ENCODE measurements around the gene SLC37A3.
"Not testable (repeated sequence)": the region's sequence is repeated elsewhere in the genome, so short reads cannot be mapped to it uniquely, and the experiment has no call there.

SLC37A3 gene

GRCh38 chr7:140314573-140315480, 83.5 kb downstream of the SLC37A3 start:
- Histone ChIP-seq H2AK5ac (ENCODE audit: low read length, severe bottlenecking) (no peak overlapping the region), H3K79me1 (replicated peaks; ENCODE audit: low read length, poor library complexity, severe bottlenecking) (no peaks in the 10 kb centered on the region), H3K23ac (ENCODE audit: low read length in 2 of 2) (no peak overlapping the region), H3K4me1 (ENCODE audit: control insufficient read depth, insufficient read depth, low read depth, low read length) (peaks cover 5% of the 10 kb centered on the region), H3K36me3 (ENCODE audit: control insufficient read depth in 1 of 2, insufficient read depth in 2 of 2, low read depth in 1 of 2, low read length in 2 of 2) (no peaks in the 10 kb centered on the region), H3K9me3 (ENCODE audit: control insufficient read depth, low read length) (peaks cover 5% of the 10 kb centered on the region), H2BK15ac (ENCODE audit: low read depth, poor library complexity, severe bottlenecking) (no peak overlapping the region), H3K4me3 (ENCODE audit: insufficient read depth in 1 of 2, low read depth in 1 of 2, low read length in 2 of 2) (peak overlapping the region in 1 of 2 experiments; percentile 50), H3K9ac (ENCODE audit: low read length) (peak overlapping the region; percentile 88), H4K91ac (ENCODE audit: low read length) (no peak overlapping the region), H3K4me2 (ENCODE audit: low read length, poor library complexity, severe bottlenecking) (no peak overlapping the region), H3K27ac (ENCODE audit: low read length, poor library complexity, severe bottlenecking) (no peak overlapping the region), H3K18ac (ENCODE audit: low read depth in 1 of 2, low read length in 2 of 2) (no peak overlapping the region), H3K27me3 (ENCODE audit: control insufficient read depth in 1 of 2, insufficient read depth in 1 of 2, low read length in 2 of 2) (peaks cover 0 to 3% of the 10 kb centered on the region in 2 experiments), H3K4ac (ENCODE audit: low read depth in 1 of 2, low read length in 2 of 2) (no peak overlapping the region), H3K14ac (ENCODE audit: low read length in 2 of 2) (no peak overlapping the region), H2BK5ac (ENCODE audit: low read depth, low read length, poor library complexity, severe bottlenecking) (no peak overlapping the region), H2BK120ac (ENCODE audit: low read depth, low read length) (no peak overlapping the region), H2AFZ (ENCODE audit: low read depth, low read length) (no peak overlapping the region), H2BK12ac (ENCODE audit: low read length in 2 of 2) (no peak overlapping the region), H4K8ac (ENCODE audit: low read length) (no peak overlapping the region)
- WGBS: 89% methylated on average over 19 of the region's 21 CpGs
- no peak for DNase-seq

GRCh38 chr7:140312141-140312846, 86.0 kb downstream of the SLC37A3 start:
- Histone ChIP-seq H3K27ac (ENCODE audit: low read length, poor library complexity, severe bottlenecking) (no peak overlapping the region), H3K4me1 (ENCODE audit: control insufficient read depth, insufficient read depth, low read depth, low read length) (peaks cover 5% of the 10 kb centered on the region), H4K8ac (ENCODE audit: low read length) (no peak overlapping the region), H3K27me3 (ENCODE audit: control insufficient read depth in 1 of 2, insufficient read depth in 1 of 2, low read length in 2 of 2) (peaks cover 0 to 20% of the 10 kb centered on the region in 2 experiments), H3K18ac (ENCODE audit: low read depth in 1 of 2, low read length in 2 of 2) (no peak overlapping the region), H3K14ac (ENCODE audit: low read length in 2 of 2) (no peak overlapping the region), H2BK15ac (ENCODE audit: low read depth, poor library complexity, severe bottlenecking) (no peak overlapping the region), H3K9ac (ENCODE audit: low read length) (no peak overlapping the region), H3K79me1 (replicated peaks; ENCODE audit: low read length, poor library complexity, severe bottlenecking) (no peaks in the 10 kb centered on the region), H3K4ac (ENCODE audit: low read depth in 1 of 2, low read length in 2 of 2) (no peak overlapping the region), H3K4me2 (ENCODE audit: low read length, poor library complexity, severe bottlenecking) (no peak overlapping the region), H2AFZ (ENCODE audit: low read depth, low read length) (no peak overlapping the region), H4K91ac (ENCODE audit: low read length) (no peak overlapping the region), H3K36me3 (ENCODE audit: control insufficient read depth in 1 of 2, insufficient read depth in 2 of 2, low read depth in 1 of 2, low read length in 2 of 2) (no peaks in the 10 kb centered on the region), H3K9me3 (ENCODE audit: control insufficient read depth, low read length) (peaks cover 5% of the 10 kb centered on the region), H2BK5ac (ENCODE audit: low read depth, low read length, poor library complexity, severe bottlenecking) (no peak overlapping the region), H2BK120ac (ENCODE audit: low read depth, low read length) (no peak overlapping the region), H2AK5ac (ENCODE audit: low read length, severe bottlenecking) (no peak overlapping the region), H2BK12ac (ENCODE audit: low read length in 2 of 2) (no peak overlapping the region), H3K23ac (ENCODE audit: low read length in 2 of 2) (no peak overlapping the region), H3K4me3 (ENCODE audit: insufficient read depth in 1 of 2, low read depth in 1 of 2, low read length in 2 of 2) (no peak overlapping the region)
- whole genome bisulfite sequencing: 80% methylated on average over 2 of the region's 2 CpGs
- DNase-seq: no peak

- not testable (repeated sequence) for H3K9ac ChIP-seq (ENCODE audit: low read length); H3K9me3 ChIP-seq (ENCODE audit: control insufficient read depth, low read length)
- WGBS: 89% methylated on average over 1 of the region's 2 CpGs
Observed at GRCh38 chr7:140311128-140311527, 87.2 kb downstream of the SLC37A3 start.

GRCh38 chr7:140310337-140311002, 87.9 kb downstream of the SLC37A3 start:
- H3K4ac ChIP-seq (ENCODE audit: low read depth in 1 of 2, low read length in 2 of 2): no peak overlapping the region
- no peaks in the 10 kb centered on the region for H3K79me1 ChIP-seq (replicated peaks; ENCODE audit: low read length, poor library complexity, severe bottlenecking)
- no peak overlapping the region for H3K9ac ChIP-seq (ENCODE audit: low read length)
- no peak overlapping the region for H4K91ac ChIP-seq (ENCODE audit: low read length)
- no peak overlapping the region for H2AK5ac ChIP-seq (ENCODE audit: low read length, severe bottlenecking)
- H2AFZ ChIP-seq (ENCODE audit: low read depth, low read length): no peak overlapping the region
- H3K36me3 ChIP-seq (ENCODE audit: control insufficient read depth in 1 of 2, insufficient read depth in 2 of 2, low read depth in 1 of 2, low read length in 2 of 2): no peaks in the 10 kb centered on the region
- no peak overlapping the region for H2BK12ac ChIP-seq (ENCODE audit: low read length in 2 of 2)
- no peak overlapping the region for H2BK15ac ChIP-seq (ENCODE audit: low read depth, poor library complexity, severe bottlenecking)
- H3K27ac ChIP-seq (ENCODE audit: low read length, poor library complexity, severe bottlenecking): no peak overlapping the region
- no peak overlapping the region for H3K18ac ChIP-seq (ENCODE audit: low read depth in 1 of 2, low read length in 2 of 2)
- no peak overlapping the region for H2BK120ac ChIP-seq (ENCODE audit: low read depth, low read length)
- no peak for DNase-seq
- H2BK5ac ChIP-seq (ENCODE audit: low read depth, low read length, poor library complexity, severe bottlenecking): no peak overlapping the region
- H3K23ac ChIP-seq (ENCODE audit: low read length in 2 of 2): no peak overlapping the region
- H3K4me1 ChIP-seq (ENCODE audit: control insufficient read depth, insufficient read depth, low read depth, low read length): no peaks in the 10 kb centered on the region
- H4K8ac ChIP-seq (ENCODE audit: low read length): no peak overlapping the region
- WGBS: 73% methylated on average over 3 of the region's 3 CpGs
- peaks cover 0 to 31% of the 10 kb centered on the region in 2 experiments for H3K27me3 ChIP-seq (ENCODE audit: control insufficient read depth in 1 of 2, insufficient read depth in 1 of 2, low read length in 2 of 2)
- no peak overlapping the region for H3K4me2 ChIP-seq (ENCODE audit: low read length, poor library complexity, severe bottlenecking)
- no peak overlapping the region for H3K14ac ChIP-seq (ENCODE audit: low read length in 2 of 2)
- no peak overlapping the region for H3K4me3 ChIP-seq (ENCODE audit: insufficient read depth in 1 of 2, low read depth in 1 of 2, low read length in 2 of 2)
- peaks cover 5% of the 10 kb centered on the region for H3K9me3 ChIP-seq (ENCODE audit: control insufficient read depth, low read length)

More at GRCh38 chr7:140311128-140311527, 87.2 kb downstream of the SLC37A3 start:
- not testable (repeated sequence) for H3K36me3 ChIP-seq (ENCODE audit: control insufficient read depth in 1 of 2, insufficient read depth in 2 of 2, low read depth in 1 of 2, low read length in 2 of 2); H4K91ac ChIP-seq (ENCODE audit: low read length); H3K4me2 ChIP-seq (ENCODE audit: low read length, poor library complexity, severe bottlenecking); H2BK15ac ChIP-seq (ENCODE audit: low read depth, poor library complexity, severe bottlenecking); H2AFZ ChIP-seq (ENCODE audit: low read depth, low read length); H2BK12ac ChIP-seq (ENCODE audit: low read length in 2 of 2); H2AK5ac ChIP-seq (ENCODE audit: low read length, severe bottlenecking); H3K14ac ChIP-seq (ENCODE audit: low read length in 2 of 2); H2BK120ac ChIP-seq (ENCODE audit: low read depth, low read length); H4K8ac ChIP-seq (ENCODE audit: low read length); H3K4me3 ChIP-seq (ENCODE audit: insufficient read depth in 1 of 2, low read depth in 1 of 2, low read length in 2 of 2); H2BK5ac ChIP-seq (ENCODE audit: low read depth, low read length, poor library complexity, severe bottlenecking); H3K4me1 ChIP-seq (ENCODE audit: control insufficient read depth, insufficient read depth, low read depth, low read length); H3K27ac ChIP-seq (ENCODE audit: low read length, poor library complexity, severe bottlenecking); DNase-seq; H3K4ac ChIP-seq (ENCODE audit: low read depth in 1 of 2, low read length in 2 of 2); H3K23ac ChIP-seq (ENCODE audit: low read length in 2 of 2); H3K18ac ChIP-seq (ENCODE audit: low read depth in 1 of 2, low read length in 2 of 2); H3K79me1 ChIP-seq (replicated peaks; ENCODE audit: low read length, poor library complexity, severe bottlenecking)
- H3K27me3 ChIP-seq (ENCODE audit: control insufficient read depth in 1 of 2, insufficient read depth in 1 of 2, low read length in 2 of 2): peaks cover 0 to 31% of the 10 kb centered on the region in 2 experiments

Measured in mesenchymal stem cell (in vitro differentiated cells and primary cell).